Skeletal muscle satellite cell (primary cell): ENCODE results near the gene MAP2K6. TPM values are rescaled to one million over a fixed set of nuclear protein-coding genes. Genes with fewer than 3 reads are reported as not detected.

ENCODE experiments used
- H3K27me3 ChIP-seq: 2 replicates; pipeline ENCODE4 v1.7.0; 2013; ENCODE audit warnings: low read length; ENCODE audit not compliant: control insufficient read depth, insufficient read depth
- H3K36me3 ChIP-seq: 2 replicates; pipeline ENCODE4 v1.7.0; 2013; ENCODE audit warnings: mild to moderate bottlenecking, control low read depth, low read length; ENCODE audit not compliant: insufficient read depth
- H3K4me1 ChIP-seq: 2 replicates; pipeline ENCODE4 v1.7.0; 2013; ENCODE audit warnings: low read length; ENCODE audit not compliant: control insufficient read depth, insufficient read depth
- H3K4me2 ChIP-seq: 2 replicates; pipeline ENCODE4 v1.7.0; 2013; ENCODE audit warnings: mild to moderate bottlenecking, low read length
- H3K4me3 ChIP-seq: 2 replicates; pipeline ENCODE4 v1.7.0; 2013; ENCODE audit warnings: low read length
- H3K9ac ChIP-seq: 2 replicates; pipeline ENCODE4 v1.7.0; 2013; ENCODE audit warnings: mild to moderate bottlenecking, low read depth, low read length, moderate library complexity
- H3K9me3 ChIP-seq: replicated peaks from 2 replicates; pipeline ENCODE4 v1.7.0; 2013; ENCODE audit warnings: mild to moderate bottlenecking, control low read depth, low read length
- total RNA-seq: library from RNA; depleted of rRNA; stranded (reverse); fragments of >200 nt; gene quantifications from 2 replicates; pipeline ENCODE4 v1.2.3, GENCODE V29; 2012; rRNA removed

Gene MAP2K6
- 0.25 and 0.44 TPM in 2 replicates for total RNA-seq

GRCh38 chr17:69414408-69415274, at the start of gene MAP2K6:
TSS of gene MAP2K6 (plus strand) at chr17:69414697. CDS start at chr17:69414985, 288 bp downstream.
- Histone ChIP-seq H3K9ac (peak within 1 kb of the TSS; percentile 51), H3K4me2 (peak within 1 kb of the TSS; percentile 94), H3K27me3 (no peaks in the 10 kb centered on the region), H3K4me1 (peaks cover 5% of the 10 kb centered on the region), H3K4me3 (peak within 1 kb of the TSS; percentile 68), H3K36me3 (no peaks in the 10 kb centered on the region), H3K9me3 (no peaks in the 10 kb centered on the region)

- Histone ChIP-seq H3K4me1 (no peaks in the 10 kb centered on the region), H3K27me3 (no peaks in the 10 kb centered on the region), H3K9me3 (no peaks in the 10 kb centered on the region), H3K9ac (no peak overlapping the region), H3K36me3 (no peaks in the 10 kb centered on the region), H3K4me2 (no peak overlapping the region), H3K4me3 (no peak overlapping the region)
Observed at GRCh38 chr17:69367298-69367697, 47.2 kb upstream of the MAP2K6 start.

- Histone ChIP-seq H3K4me1 (no peaks in the 10 kb centered on the region), H3K9me3 (no peaks in the 10 kb centered on the region), H3K36me3 (no peaks in the 10 kb centered on the region), H3K4me2 (no peak overlapping the region), H3K9ac (no peak overlapping the region), H3K4me3 (no peak overlapping the region), H3K27me3 (no peaks in the 10 kb centered on the region)
Observed at GRCh38 chr17:69373069-69373468, 41.4 kb upstream of the MAP2K6 start.

GRCh38 chr17:69375229-69375628, 39.3 kb upstream of the MAP2K6 start:
- H3K4me3 ChIP-seq: no peak overlapping the region
- no peaks in the 10 kb centered on the region for H3K36me3 ChIP-seq
- no peaks in the 10 kb centered on the region for H3K9me3 ChIP-seq
- H3K4me2 ChIP-seq: no peak overlapping the region
- no peaks in the 10 kb centered on the region for H3K27me3 ChIP-seq
- H3K4me1 ChIP-seq: no peaks in the 10 kb centered on the region
- H3K9ac ChIP-seq: no peak overlapping the region

GRCh38 chr17:69388822-69389442, 25.6 kb upstream of the MAP2K6 start:
- no peaks in the 10 kb centered on the region for H3K9me3 ChIP-seq
- no peak overlapping the region for H3K9ac ChIP-seq
- H3K36me3 ChIP-seq: no peaks in the 10 kb centered on the region
- no peaks in the 10 kb centered on the region for H3K4me1 ChIP-seq
- no peaks in the 10 kb centered on the region for H3K27me3 ChIP-seq
- H3K4me2 ChIP-seq: no peak overlapping the region
- no peak overlapping the region for H3K4me3 ChIP-seq

DNA sequence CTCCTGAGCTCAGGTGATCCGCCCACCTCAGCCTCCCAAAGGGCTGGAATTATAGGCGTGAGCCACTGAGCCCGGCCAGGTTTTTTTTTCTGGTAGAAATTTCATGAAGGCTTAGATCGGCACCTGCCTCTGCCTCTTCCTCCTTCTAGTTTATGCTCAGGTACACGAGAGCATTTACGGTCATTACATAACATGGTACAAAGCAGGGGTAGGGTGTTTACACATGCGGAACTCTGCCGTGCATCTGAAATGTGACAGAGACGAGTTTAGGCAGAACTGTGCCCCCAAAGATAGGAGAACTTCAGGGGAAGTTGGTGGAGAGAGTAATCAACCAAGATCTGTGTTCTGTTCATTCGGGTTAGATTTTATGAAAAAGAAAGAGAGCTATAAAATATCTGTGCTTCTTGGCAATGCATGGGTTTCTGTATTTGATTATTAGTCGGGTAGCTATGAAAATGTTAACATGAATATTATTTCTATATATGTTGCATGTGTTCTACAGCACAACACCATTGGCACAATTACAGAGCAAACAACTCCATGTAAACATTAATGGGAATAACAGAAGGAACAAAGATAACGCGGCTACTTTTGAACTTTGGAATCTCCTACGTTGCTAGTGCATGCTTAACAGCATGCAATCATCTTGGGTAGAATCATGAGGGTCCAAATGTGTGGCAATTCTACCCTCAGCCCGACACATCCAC, 23.5 kb upstream of the MAP2K6 start:
- Histone ChIP-seq H3K4me2 (no peak overlapping the region), H3K27me3 (no peaks in the 10 kb centered on the region), H3K36me3 (no peaks in the 10 kb centered on the region), H3K4me3 (no peak overlapping the region), H3K4me1 (no peaks in the 10 kb centered on the region), H3K9ac (no peak overlapping the region), H3K9me3 (no peaks in the 10 kb centered on the region)

GRCh38 chr17:69401251-69401650, 13.2 kb upstream of the MAP2K6 start:
- no peak overlapping the region for H3K9ac ChIP-seq
- no peaks in the 10 kb centered on the region for H3K4me1 ChIP-seq
- H3K36me3 ChIP-seq: no peaks in the 10 kb centered on the region
- no peak overlapping the region for H3K4me2 ChIP-seq
- no peaks in the 10 kb centered on the region for H3K9me3 ChIP-seq
- no peak overlapping the region for H3K4me3 ChIP-seq
- H3K27me3 ChIP-seq: no peaks in the 10 kb centered on the region

DNA sequence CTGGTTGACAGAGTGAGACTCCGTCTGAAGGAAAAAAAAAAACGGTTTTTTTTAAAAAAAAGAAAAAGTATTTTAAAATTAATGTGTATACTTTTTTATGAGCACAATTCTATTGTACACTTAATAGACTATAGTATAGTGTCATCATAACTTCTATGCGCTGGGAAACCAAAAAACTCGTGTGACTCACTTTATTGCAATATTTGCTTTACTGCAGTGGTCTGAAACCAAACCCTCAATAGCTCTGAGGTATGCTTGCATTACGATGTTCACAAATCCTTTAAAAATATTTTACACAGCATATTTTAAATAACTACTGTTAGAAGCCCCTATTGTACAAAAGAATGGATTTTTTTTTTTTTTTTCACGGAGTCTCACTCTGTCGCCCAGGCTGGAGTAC, 12.4 kb upstream of the MAP2K6 start:
- Histone ChIP-seq H3K36me3 (no peaks in the 10 kb centered on the region), H3K4me2 (no peak overlapping the region), H3K27me3 (no peaks in the 10 kb centered on the region), H3K9ac (no peak overlapping the region), H3K4me3 (no peak overlapping the region), H3K9me3 (no peaks in the 10 kb centered on the region), H3K4me1 (peaks cover 2% of the 10 kb centered on the region)

- H3K4me2 ChIP-seq: no peak overlapping the region
- H3K4me1 ChIP-seq: peaks cover 2% of the 10 kb centered on the region
- no peak overlapping the region for H3K9ac ChIP-seq
- no peak overlapping the region for H3K4me3 ChIP-seq
- H3K9me3 ChIP-seq: no peaks in the 10 kb centered on the region
- H3K27me3 ChIP-seq: no peaks in the 10 kb centered on the region
- no peaks in the 10 kb centered on the region for H3K36me3 ChIP-seq
Observed at GRCh38 chr17:69404399-69404798, 10.1 kb upstream of the MAP2K6 start.

DNA sequence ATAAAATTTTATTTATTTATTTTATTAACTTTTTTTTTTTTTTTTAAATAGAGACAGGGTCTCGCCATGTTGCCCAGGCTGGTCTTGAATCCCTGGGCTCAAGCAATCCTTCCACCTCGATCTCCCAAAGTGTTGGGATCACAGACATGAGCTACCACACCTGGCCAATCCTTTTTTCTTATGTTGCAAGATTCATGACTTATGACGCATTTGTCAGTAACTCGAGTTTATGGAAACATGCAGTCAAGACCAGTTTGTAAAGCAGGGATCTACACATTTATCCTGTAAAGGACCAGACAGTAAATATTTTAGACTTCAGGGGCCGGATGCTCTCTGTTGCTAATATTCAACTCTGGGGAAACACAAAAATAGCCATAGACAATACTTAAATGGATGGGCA, 9.4 kb upstream of the MAP2K6 start:
- Histone ChIP-seq H3K4me3 (no peak overlapping the region), H3K4me1 (peaks cover 2% of the 10 kb centered on the region), H3K9me3 (no peaks in the 10 kb centered on the region), H3K27me3 (no peaks in the 10 kb centered on the region), H3K9ac (no peak overlapping the region), H3K4me2 (no peak overlapping the region), H3K36me3 (no peaks in the 10 kb centered on the region)

DNA sequence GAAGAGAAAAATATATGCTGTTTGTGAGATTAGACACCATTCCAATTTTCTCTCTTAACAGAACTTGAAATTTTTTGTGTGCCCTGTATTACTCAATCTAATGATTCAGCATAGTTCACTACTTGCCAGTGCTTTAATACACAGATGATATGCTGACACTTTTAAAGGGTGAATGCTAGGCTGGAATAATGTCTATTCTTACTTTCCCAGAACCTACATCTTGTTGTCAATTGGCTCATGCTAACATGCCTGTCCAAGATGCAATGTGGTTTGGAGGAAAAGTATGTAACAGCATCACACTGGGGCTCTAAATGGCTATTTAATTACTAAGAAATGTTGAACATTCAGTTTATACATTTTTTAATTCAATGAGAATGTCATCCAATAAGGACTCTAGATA, 7.6 kb upstream of the MAP2K6 start:
- H3K4me2 ChIP-seq: no peak overlapping the region
- peaks cover 2% of the 10 kb centered on the region for H3K4me1 ChIP-seq
- no peaks in the 10 kb centered on the region for H3K36me3 ChIP-seq
- no peaks in the 10 kb centered on the region for H3K27me3 ChIP-seq
- H3K9ac ChIP-seq: no peak overlapping the region
- no peak overlapping the region for H3K4me3 ChIP-seq
- no peaks in the 10 kb centered on the region for H3K9me3 ChIP-seq
